Activated naive CD4-positive, alpha-beta T cell treated with anti-CD3 and anti-CD28 coated beads, Interleukin-2, amount 10 ng/mL, durations not matched to agents 5 hours and 36 hours (primary cell): ENCODE data around the gene SEC14L1. TPM values are rescaled to one million over a fixed set of nuclear protein-coding genes. Genes with fewer than 3 reads are reported as not detected.

Experiments used
- total RNA-seq, 2 experiments: library from RNA; stranded (reverse); gene quantifications; one replicate each; pipeline ENCODE4 v1.2.3, GENCODE V29; 2021

SEC14L1 gene
- total RNA-seq, result 10 to 100 TPM; 54.0 to 54.8 TPM

DNA sequence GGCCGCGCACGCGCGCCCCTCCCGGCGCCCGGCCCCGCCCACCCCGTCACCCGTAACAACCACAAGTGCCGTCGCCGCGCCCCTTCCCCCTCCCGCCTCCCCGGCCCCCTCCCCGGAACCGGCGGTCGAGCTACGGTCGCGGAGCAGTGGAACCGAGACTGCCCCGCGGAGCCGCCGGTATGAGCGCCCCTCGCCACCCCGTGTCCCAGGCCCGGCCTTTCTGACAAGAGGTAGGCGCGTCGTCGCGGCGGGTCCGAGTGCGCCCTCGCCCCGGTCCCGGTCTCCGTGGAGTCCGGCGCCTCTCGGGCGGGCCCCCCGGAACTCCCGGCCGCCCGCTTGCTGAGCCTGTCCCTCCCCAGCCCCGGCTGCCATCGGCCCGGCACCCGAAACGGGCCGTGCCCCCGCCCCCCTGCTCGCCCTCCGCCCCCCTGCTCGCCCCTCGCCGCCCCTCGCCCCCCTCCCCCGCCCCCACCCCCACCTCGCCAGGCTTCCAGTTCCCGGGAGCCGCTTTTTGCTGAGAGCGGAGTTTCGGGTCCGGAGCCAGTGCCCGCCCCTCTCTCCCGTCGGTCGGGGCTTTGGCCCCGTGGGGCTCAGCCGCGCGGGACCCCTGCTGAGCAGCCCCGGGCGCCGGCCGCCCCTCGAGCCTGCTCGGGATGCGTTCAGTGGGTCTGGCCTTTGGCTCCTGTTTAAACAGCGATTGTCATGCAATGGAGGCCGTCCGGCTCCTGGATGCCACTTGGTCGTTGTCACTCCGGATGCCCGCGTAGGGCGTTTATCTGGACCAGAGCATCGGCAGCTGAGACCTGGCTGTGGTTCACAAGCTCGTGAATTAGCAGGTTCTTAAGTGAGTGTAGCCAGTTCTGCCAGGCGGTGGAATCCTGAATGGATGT is at the start of gene SEC14L1:
Gene SEC14L1, plus strand, starts transcription at position 92 of the 890 bp plus-strand sequence. CDS start 2,628 bp downstream, outside the sequence.

